H1 (cell line): ENCODE results near the gene AMOTL2.

Source experiments
- RNF2 ChIP-seq: fragments of 200-900, 300-1000 bp; sonication (generic); IDR thresholded peaks from 2 replicates; pipeline ENCODE4 v1.7.1; 2016; ENCODE audit warnings: borderline replicate concordance, low read depth, mild to moderate bottlenecking, antibody characterized with exemption, low read length; ENCODE audit not compliant: poor library complexity, severe bottlenecking; ENCODE audit errors: missing control alignments
- TAF1 ChIP-seq: IDR thresholded peaks from 2 replicates; pipeline ENCODE4 v1.6.1; 2011; ENCODE audit warnings: mild to moderate bottlenecking, low read depth, low read length

GRCh38 chr3:134356411-134357040 lies 17.7 kb downstream of the AMOTL2 start:
- no peak for TF ChIP-seq RNF2
- TF ChIP-seq TAF1: no peak
